CD1c-positive myeloid dendritic cell (primary cell): ENCODE measurements around the gene HSPA1A.
A peak's percentile ranks its signal among the peaks of the same experiment; 100 is the strongest.
"Not testable (repeated sequence)": the region's sequence is repeated elsewhere in the genome, so short reads cannot be mapped to it uniquely, and the experiment has no call there.

Experiments used
- DNase-seq: peaks from one replicate; pipeline ENCODE4 v3.0.0-alpha.2; 2016; ENCODE audit errors: extremely low spot score

Gene HSPA1A

GRCh38 chr6:31781244-31782125 lies 33.9 kb upstream of the HSPA1A start:
- DNase-seq = no peak

- no peak for DNase-seq
Measured at GRCh38 chr6:31782126-31782855, 33.1 kb upstream of the HSPA1A start.

GRCh38 chr6:31784098-31784925 lies 31.0 kb upstream of the HSPA1A start:
- no peak for DNase-seq

- no peak for DNase-seq
Measured at GRCh38 chr6:31785475-31785874, 29.9 kb upstream of the HSPA1A start.

- peak; percentile 46 for DNase-seq
Measured at GRCh38 chr6:31791324-31792089, 23.8 kb upstream of the HSPA1A start.

- DNase-seq = no peak
Measured at GRCh38 chr6:31792090-31792374, 23.3 kb upstream of the HSPA1A start.

- no peak for DNase-seq
Measured at GRCh38 chr6:31792761-31793171, 22.6 kb upstream of the HSPA1A start.

GRCh38 chr6:31793927-31794245 lies 21.5 kb upstream of the HSPA1A start:
- DNase-seq = not testable (repeated sequence)

- DNase-seq = no peak
Measured at GRCh38 chr6:31794294-31794865, 21.0 kb upstream of the HSPA1A start.

GRCh38 chr6:31794866-31795615 lies 20.3 kb upstream of the HSPA1A start:
- no peak for DNase-seq

GRCh38 chr6:31795616-31796298 lies 19.6 kb upstream of the HSPA1A start, which contains the start of gene VARS1:
Gene VARS1 (minus strand): TSS chr6:31795752. CDS start chr6:31795217, 535 bp downstream.
- peak; percentile 97 for DNase-seq

- no peak for DNase-seq
Measured at GRCh38 chr6:31796993-31797385, 18.4 kb upstream of the HSPA1A start.

GRCh38 chr6:31797588-31797987 lies 17.8 kb upstream of the HSPA1A start:
- no peak for DNase-seq

- no peak for DNase-seq
Measured at GRCh38 chr6:31799781-31800180, 15.6 kb upstream of the HSPA1A start.

GRCh38 chr6:31801031-31801927 lies 14.1 kb upstream of the HSPA1A start:
- DNase-seq = not testable (repeated sequence)

- DNase-seq = no peak
Measured at GRCh38 chr6:31805939-31806469, 9.3 kb upstream of the HSPA1A start.

- peak; percentile 99 for DNase-seq
Measured at GRCh38 chr6:31806470-31807272, 8.7 kb upstream of the HSPA1A start, which contains the start of gene LSM2. Gene LSM2 (minus strand): TSS chr6:31806966. CDS start chr6:31806757, 209 bp downstream.

GRCh38 chr6:31808599-31808998 lies 6.7 kb upstream of the HSPA1A start:
- not testable (repeated sequence) for DNase-seq
